ENCODE measurements around the gene BRCA1.
"Not testable (repeated sequence)": the region's sequence is repeated elsewhere in the genome, so short reads cannot be mapped to it uniquely, and the experiment has no call there.

BRCA1 gene

DNA sequence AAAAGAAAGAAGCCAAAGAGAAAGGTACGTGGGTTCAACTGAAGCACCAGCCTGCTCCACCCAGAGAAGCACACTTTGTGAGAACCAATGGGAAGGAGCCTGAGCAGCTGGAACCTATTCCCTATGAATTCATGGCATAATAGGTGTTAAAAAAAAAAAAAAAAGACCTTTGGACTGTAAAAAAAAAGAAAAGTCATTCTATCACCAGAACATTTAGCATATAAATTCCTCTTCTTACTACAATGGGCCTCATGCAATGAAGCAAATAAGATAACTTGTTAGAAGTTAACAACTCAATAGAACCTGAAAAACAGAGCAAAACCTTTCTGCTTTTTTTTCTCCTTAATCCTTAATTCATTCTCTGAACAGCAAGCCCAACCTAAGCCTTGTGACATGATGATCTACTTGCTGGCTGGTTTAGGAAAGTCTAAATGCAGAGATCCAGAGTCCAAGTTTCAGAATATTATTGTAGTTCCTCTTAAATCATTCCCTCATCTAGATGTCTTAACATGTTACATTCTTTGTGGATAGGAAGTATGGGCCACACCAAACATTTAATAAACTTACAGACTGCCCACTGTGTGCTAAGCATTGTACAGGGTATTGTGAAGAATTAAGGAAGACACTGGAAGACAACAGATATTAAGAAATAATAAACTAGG, 45.4 kb downstream of the BRCA1 start:
- DNase-seq = no peak
- in situ Hi-C loops (cut with MboI; ENCODE audit: low pct_unique_long_range_greater_than_20kb, low sequenced_read_pairs) = no loop called here

DNA sequence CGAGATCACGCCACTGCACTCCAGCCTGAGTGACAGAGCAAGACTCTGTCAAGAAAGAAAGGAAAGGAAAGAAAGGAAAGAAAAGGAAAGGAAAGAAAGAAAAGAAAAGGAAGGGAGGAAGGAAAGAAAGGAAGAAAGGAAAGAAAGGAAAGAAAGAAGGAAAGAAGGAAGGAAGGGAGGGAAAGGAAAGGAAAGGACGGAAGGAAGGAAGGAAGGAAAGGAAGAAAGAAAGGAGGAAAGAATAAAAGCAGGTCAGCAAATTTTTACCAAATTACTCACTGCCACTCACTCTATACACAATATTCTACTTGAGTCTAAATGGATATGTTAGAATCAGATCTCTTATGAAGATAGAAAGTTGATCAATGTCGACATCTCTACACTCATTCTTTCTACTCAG, 50.3 kb downstream of the BRCA1 start:
- in situ Hi-C loops (cut with MboI; ENCODE audit: low pct_unique_long_range_greater_than_20kb, low sequenced_read_pairs) = no loop called here
- no peak for DNase-seq

DNA sequence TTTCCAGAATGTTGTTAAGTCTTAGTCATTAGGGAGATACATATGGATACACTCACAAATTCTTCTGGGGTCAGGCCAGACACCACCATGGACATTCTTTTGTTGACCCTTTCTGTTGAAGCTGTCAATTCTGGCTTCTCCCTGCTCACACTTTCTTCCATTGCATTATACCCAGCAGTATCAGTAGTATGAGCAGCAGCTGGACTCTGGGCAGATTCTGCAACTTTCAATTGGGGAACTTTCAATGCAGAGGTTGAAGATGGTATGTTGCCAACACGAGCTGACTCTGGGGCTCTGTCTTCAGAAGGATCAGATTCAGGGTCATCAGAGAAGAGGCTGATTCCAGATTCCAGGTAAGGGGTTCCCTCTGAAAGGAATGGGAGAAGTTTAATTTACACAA, 54.3 kb downstream of the BRCA1 start:
- DNase-seq = no peak
- in situ Hi-C loops (cut with MboI; ENCODE audit: low pct_unique_long_range_greater_than_20kb, low sequenced_read_pairs) = no loop called here

DNA sequence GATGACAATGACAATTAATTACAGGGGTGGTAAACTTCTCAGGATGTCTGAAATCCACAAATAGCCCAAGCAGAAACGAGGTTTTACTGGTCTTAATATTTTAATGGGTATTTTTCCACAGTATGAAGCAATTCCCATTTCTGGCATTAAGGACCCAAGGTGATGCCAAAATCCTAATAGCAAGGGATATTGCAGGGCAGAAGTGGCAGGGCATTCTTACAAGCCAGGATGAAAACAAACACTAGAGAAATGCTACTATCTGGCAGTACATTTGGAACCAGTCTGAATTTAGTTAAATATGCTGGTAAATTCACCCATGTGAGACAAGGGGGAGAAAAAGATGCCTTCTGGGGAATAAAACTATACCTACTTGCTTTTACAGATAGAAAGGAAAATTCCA, 54.9 kb downstream of the BRCA1 start:
- in situ Hi-C loops (cut with MboI; ENCODE audit: low pct_unique_long_range_greater_than_20kb, low sequenced_read_pairs) = no loop called here
- no peak for DNase-seq

DNA sequence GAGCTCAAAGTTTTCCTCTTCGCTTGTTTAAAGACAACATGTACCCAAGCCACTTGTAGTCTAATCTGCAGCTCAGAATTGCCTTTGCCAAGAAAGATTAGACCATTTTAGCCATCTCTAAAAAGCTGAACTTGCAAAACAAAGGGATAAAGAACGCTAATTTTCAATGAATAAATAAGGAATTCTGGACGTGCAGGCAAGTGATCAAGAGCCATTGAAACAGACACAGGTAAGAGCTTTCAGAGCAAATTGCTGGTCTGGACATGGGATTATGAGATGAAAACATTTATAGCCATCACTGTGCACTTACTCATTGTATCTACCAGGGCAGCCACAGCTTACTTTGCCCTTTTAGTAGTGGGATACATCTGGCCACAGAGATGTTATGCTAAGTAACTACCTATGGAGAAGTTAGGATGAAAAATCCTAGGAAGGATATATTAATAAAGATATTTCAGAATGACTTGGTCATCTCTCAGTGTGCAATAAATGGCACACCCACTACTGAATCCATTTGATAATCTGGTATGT, 55.7 kb downstream of the BRCA1 start:
- in situ Hi-C loops (cut with MboI; ENCODE audit: low pct_unique_long_range_greater_than_20kb, low sequenced_read_pairs) = no loop called here
- no peak for DNase-seq

DNA sequence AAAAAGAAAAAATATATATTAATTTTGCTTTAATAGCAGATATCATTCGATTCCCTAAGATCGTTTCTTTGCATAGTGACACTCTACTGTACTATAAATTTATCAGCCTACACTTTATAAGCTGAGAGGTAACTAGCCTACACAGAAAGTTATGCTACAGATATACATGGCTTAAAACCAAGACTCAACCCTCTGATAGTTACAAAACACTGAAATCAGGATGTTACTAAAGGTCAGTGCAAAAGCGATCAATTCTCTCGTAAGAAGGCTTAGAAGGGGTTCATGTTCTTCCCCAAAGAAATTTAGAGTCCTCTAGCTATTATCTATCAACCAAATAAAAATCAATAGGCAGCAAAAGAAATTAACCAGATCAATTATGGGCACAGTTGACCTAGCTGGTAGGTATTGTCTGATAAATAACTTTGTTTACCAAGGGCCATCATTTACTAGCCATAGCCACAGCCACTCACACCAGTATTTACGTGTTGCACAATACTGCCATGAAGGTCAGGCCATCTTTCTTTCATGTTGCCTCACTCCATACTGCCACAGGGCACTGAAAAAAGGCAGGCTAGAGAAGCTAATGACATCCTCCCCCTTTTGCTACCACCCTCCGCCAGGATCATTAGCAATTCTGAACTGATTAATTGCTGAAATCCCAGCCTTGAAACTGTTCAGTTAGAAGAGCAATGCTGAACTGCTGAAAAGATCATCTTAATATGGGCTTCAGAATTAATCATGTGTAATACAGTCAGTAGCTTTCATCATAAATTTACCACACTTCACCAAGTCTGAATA, 56.4 kb downstream of the BRCA1 start:
- no peak for DNase-seq
- in situ Hi-C loops (cut with MboI; ENCODE audit: low pct_unique_long_range_greater_than_20kb, low sequenced_read_pairs) = no loop called here

DNA sequence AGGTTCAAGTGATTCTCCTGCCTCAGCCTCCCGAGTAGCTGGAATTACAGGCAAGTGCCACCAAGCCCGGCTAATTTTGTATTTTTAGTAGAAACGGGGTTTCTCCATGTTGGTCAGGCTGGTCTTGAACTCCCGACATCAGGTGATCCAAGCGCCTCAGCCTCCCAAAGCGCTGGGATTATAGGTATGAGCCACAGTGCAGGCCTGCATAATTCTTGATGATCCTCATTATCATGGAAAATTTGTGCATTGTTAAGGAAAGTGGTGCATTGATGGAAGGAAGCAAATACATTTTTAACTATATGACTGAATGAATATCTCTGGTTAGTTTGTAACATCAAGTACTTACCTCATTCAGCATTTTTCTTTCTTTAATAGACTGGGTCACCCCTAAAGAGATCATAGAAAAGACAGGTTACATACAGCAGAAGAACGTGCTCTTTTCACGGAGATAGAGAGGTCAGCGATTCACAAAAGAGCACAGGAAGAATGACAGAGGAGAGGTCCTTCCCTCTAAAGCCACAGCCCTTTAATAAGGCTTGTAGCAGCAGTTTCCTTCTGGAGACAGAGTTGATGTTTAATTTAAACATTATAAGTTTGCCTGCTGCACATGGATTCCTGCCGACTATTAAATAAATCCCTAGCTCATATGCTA, 62.1 kb downstream of the BRCA1 start:
- DNase-seq = no peak

DNA sequence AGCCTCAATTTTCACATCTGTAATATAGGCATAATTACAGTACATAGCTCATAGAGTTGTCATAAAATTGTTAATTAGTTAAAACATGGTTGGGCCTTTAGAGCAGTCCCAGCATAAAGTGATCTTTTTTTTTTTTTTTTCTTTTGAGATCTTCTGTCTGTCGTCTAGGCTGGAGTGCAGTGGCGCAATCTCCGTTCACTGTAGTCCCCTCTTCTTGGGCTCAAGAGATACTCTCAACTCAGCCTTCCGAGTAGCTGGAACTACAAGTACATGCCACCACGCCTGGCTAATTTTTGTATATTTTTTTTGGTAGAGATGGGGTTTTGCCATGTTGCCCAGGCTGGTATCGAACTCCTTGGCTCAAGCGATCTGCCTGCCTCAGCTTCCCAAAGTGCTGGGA, 69.1 kb downstream of the BRCA1 start:
- in situ Hi-C loops (cut with MboI; ENCODE audit: low pct_unique_long_range_greater_than_20kb, low sequenced_read_pairs) = no loop called here

More for the DNA sequence above, 62.1 kb downstream of the BRCA1 start:
- in situ Hi-C loops (cut with MboI; ENCODE audit: low pct_unique_long_range_greater_than_20kb, low sequenced_read_pairs) = no loop called here

DNA sequence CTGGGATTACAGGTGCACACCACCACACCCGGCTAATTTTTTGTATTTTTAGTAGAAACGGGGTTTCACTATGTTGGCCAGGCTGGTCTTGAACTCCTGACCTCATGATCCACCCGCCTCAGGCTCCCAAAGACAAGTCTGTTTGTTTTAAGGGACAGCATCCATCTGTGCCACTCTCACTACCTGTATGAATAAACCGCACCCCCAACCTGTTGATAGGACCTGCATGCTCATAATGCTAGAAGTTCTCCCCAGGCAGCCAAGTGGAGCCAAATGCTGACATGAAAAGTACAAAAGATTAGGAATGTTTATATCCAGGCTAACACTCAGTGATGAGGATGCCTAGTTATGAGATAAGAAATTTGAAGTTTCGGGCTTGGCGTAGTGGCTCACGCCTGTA, 72.2 kb downstream of the BRCA1 start:
- in situ Hi-C loops (cut with MboI; ENCODE audit: low pct_unique_long_range_greater_than_20kb, low sequenced_read_pairs); DNase-seq: not testable (repeated sequence)

More for the DNA sequence above, 69.1 kb downstream of the BRCA1 start:
- DNase-seq = no peak

DNA sequence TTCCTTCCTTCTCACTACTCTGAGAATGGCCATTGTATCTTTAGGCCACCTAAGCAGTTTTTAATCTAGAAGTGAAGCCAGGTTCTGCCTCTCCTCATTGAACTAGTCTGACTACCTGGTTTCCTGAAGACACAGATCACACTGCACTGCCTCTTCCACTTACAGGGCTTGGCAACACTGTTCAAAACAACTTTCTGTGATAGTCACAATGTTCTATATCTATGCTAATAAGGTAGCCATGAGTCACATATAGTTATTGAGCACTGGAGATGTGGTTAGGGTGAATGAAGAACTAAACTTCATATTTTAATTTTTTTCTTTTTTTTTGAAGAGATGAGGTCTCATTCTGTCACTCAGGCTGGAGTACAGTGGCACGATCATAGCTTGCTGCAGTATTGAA, 73.2 kb downstream of the BRCA1 start:
- DNase-seq = no peak
- in situ Hi-C loops (cut with MboI; ENCODE audit: low pct_unique_long_range_greater_than_20kb, low sequenced_read_pairs) = no loop called here

DNA sequence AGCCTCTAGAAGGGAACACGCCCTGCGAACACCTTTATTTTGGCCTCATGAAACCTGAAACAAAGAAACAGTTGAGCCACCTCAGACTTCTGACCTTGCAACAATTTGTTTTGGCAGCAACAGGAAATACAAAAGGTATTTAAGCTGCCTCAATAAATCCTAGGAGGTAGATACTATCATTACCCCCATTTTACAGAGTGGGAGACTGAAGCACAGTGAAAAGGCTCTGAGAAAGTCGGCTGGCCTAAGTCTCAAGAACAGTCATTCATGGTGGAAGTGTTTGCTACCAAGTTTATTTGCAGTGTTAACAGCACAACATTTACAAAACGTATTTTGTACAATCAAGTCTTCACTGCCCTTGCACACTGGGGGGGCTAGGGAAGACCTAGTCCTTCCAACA, 81.1 kb downstream of the BRCA1 start:
- DNase-seq = no peak
- in situ Hi-C loops (cut with MboI; ENCODE audit: low pct_unique_long_range_greater_than_20kb, low sequenced_read_pairs) = no loop called here

DNA sequence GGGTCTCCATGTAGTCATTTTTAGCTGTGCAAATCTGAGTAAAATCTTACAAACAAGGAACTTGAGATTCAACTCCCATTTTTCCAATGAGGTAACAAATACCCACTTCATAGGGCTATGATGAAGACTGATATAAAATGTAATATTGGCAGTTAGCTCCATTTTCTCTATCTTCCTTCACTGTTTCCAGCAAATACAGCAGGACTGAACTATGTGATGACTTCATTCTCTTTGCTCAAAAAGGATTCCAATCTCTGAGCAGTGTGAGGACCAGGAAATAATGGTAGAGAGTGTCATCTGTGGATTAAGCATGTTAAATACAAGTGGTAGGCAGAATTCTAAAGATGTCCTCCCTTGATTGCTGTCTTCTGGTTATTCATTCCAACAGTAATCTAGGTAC, 81.9 kb downstream of the BRCA1 start:
- no peak for DNase-seq
- in situ Hi-C loops (cut with MboI; ENCODE audit: low pct_unique_long_range_greater_than_20kb, low sequenced_read_pairs) = no loop called here

DNA sequence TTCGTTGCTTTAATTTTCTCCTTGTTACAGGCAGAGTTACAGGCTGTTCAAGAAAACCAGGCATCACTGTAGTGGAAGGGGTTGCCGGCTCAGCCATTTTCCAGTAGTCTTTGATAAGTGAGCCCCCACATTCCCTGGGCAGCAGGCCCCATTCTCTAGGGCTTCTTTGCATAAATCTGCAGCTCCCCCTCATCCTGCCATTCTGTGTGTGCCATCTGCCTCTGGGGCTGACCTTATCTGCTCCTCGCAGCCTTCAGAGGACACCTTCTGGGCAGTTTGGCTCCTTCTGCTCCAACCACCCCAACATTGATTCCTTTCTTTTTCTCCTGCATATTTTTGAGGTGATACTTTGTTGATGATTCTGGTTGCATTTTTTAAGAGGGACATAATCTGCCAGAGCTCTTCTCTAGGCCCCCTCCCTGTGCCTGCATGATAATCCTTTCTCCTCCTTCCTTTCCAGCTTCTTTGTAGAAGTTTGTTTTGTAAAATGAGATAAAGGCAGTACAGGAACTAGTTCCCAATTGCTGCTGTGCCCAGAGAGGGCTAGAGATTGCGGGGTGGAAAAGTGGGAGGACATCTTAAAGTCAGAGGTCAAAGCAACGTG, 83.0 kb downstream of the BRCA1 start:
- DNase-seq = no peak
- in situ Hi-C loops (cut with MboI; ENCODE audit: low pct_unique_long_range_greater_than_20kb, low sequenced_read_pairs) = no loop called here

DNA sequence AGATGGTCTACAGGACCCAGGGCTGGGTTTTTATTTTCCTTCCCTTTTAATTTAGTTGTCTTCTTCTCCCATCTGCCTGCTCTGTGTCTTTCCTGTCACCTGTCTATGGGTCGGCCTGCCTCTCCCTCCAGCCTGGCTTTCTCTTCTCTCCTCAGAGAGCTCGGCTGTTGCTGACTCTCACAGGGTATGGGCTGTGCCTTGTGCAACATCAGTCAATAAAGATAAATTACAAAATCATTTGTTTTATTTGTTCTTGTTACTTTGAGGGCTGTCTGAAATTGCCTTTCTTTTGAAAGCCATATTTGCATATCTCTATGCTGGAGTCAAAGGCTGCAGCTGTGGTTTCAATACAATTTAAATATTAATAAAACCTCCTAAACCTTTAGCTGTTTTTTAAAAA, 84.5 kb downstream of the BRCA1 start:
- in situ Hi-C loops (cut with MboI; ENCODE audit: low pct_unique_long_range_greater_than_20kb, low sequenced_read_pairs) = no loop called here
- no peak for DNase-seq

DNA sequence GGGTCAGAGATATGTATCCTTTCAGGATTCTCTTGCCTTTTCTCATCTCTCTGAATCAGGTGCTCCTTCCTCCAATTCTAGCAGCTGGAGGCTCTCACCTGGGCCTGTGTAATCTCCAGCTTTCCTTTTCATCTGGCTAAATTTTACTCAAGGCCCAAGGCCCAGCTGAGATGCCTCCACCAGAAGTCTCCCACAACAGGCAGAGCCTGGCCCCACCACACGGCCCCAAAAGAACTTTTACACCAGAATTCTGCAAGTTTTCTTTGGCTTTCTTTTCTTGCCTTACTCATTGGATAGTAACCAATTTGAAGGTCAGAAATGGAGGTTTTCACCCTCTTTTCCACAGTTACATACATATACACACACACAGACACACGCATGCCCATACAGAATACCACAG, 85.5 kb downstream of the BRCA1 start:
- no peak for DNase-seq
- in situ Hi-C loops (cut with MboI; ENCODE audit: low pct_unique_long_range_greater_than_20kb, low sequenced_read_pairs) = no loop called here

DNA sequence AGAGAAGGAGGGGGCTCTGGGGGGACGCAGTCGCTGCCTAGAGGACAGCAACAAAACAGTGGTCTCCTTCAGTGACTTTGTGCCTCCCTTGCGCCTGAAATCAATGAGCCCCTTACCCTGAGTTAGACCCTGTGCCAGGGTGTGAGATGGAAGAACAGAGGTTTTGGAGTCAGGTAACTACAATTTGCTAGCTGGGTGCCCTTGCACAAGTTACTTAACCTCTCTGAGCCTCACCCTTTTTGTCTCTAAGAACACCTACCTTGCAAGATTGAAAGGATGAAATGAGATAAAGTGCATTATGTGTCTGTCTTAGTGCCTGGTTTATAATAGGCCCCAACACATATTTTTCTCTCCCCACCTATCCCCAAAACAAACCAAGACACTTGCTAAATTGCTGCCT, 90.3 kb downstream of the BRCA1 start:
- in situ Hi-C loops (cut with MboI; ENCODE audit: low pct_unique_long_range_greater_than_20kb, low sequenced_read_pairs) = no loop called here
- DNase-seq = no peak

DNA sequence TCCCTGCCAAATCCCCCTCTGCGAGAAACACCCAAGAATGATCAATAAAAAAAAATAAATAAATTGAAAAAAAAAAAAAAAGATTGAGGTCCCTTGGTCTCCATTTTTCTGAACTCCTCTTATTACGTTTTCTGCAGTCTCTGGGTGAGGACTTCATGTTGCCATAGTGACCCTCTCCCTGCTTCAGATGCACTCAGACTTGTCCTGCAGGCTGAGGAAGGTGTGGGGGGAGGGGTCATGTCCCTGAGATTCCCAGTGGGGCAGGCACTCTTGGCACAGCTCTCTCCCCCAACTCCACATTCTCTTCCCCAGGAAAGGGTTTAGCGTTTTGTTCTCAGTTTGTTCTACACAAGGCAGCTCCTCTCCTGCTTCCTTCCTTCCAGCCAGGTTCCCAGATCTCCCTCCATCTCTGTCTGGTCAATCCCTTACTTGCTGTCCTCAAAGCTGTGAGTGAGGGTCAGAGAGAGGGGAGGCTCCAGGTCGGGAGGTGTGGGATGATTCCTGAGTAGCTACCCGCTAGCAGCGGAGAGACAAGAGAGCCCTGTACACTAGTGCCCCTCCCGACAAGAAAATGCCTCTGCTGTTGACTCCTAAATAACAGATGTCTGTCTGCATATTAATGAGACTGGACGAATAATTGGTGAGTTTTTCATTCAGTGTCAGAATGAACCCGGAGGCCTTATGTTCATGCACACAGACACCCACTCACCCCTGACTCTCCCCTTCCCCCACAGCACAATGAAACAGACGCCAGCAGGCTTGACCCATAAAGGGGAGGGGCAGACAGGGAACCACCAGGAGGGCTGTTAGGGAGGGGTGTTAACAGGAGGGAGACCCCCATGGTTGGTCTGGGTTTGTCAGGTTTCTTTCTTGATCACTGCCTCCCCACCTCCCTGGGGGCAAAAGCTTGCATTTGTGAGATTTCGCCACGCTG, 90.9 kb downstream of the BRCA1 start:
- in situ Hi-C loops (cut with MboI; ENCODE audit: low pct_unique_long_range_greater_than_20kb, low sequenced_read_pairs) = no loop called here
- no peak for DNase-seq

DNA sequence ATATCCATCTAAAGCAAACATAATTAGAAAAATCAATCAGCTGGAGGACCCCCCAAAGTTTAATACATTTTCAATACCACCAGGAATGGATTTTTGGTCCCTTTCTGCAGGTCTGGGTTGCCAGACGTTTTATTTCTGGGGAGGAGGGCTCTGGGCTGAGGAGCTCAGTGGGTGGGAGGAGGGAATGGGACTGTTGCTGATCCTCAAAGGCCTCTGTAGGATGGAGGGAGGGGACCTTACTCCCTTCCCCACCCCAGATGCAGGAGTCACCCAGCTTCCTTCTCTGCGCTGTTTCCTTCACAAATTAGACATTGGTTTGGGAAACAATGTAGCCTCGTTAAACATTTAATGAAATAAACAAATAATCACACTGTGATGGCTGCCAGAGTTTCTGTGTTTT, 93.5 kb downstream of the BRCA1 start:
- no peak for DNase-seq
- in situ Hi-C loops (cut with MboI; ENCODE audit: low pct_unique_long_range_greater_than_20kb, low sequenced_read_pairs) = no loop called here
